Measurements from ENCODE around the gene ATG10. TPM values are rescaled to one million over a fixed set of nuclear protein-coding genes. Genes with fewer than 3 reads are reported as not detected.

The ATG10 gene
- total and polyA plus RNA-seq, 2 of the 13 experiments (the other 11 are each of a cell fraction or from before 2014, with no cell fraction given): 2.0 to 5.7 TPM

- no peak for TF ChIP-seq ELF1 (CRISPR knock-in tag; IDR thresholded peaks at IDR 0.05)
- no peak for TF ChIP-seq CREM (IDR thresholded peaks at IDR 0.05)
- TF ChIP-seq CREM (CRISPR knock-in tag; IDR thresholded peaks at IDR 0.05): no peak
- TF ChIP-seq KAT8 (CRISPR knock-in tag; IDR thresholded peaks at IDR 0.05): 0 out of 2 replicates have a peak, but pooled peaks have one; percentile 35
- 0 out of 4 replicates have a peak, but pooled peaks of 1 of the 2 experiments have one; percentile 29 for TF ChIP-seq KLF16 (CRISPR knock-in tag; IDR thresholded peaks at IDR 0.05)
- no peak for TF ChIP-seq DMAP1 (CRISPR knock-in tag; IDR thresholded peaks at IDR 0.05)
- peak; percentile 20; the same call in 1 of the 2 replicates for TF ChIP-seq CEBPB (IDR thresholded peaks at IDR 0.05; ENCODE audit: borderline replicate concordance, low read depth, low read length)
- peak; percentile 33; the same call in 1 of the 2 replicates for TF ChIP-seq IRF2 (CRISPR knock-in tag; IDR thresholded peaks at IDR 0.05)
- TF ChIP-seq SMC3 (IDR thresholded peaks at IDR 0.05; ENCODE audit: low read length): peak; percentile 90
- 0 out of 2 replicates have a peak, but pooled peaks have one; percentile 20 for TF ChIP-seq FOSL2 (CRISPR knock-in tag; IDR thresholded peaks at IDR 0.05)
- TF ChIP-seq XBP1 (CRISPR knock-in tag; IDR thresholded peaks at IDR 0.05): no peak
- no peak for TF ChIP-seq ZBTB44 (CRISPR knock-in tag; IDR thresholded peaks at IDR 0.05)
- TF ChIP-seq CEBPG (CRISPR knock-in tag; IDR thresholded peaks at IDR 0.05): 0 out of 2 replicates have a peak, but pooled peaks have one; percentile 29
Measured at GRCh38 chr5:82165740-82166530, 194.1 kb downstream of the ATG10 start (continued).
